GM12872 (cell line): Measurements from ENCODE around the gene CRTC3.

ENCODE experiments used
- CTCF ChIP-seq: IDR thresholded peaks from 3 replicates; pipeline ENCODE4 v1.5.1; 2011; ENCODE audit warnings: low read depth, mild to moderate bottlenecking, low read length, moderate library complexity; ENCODE audit not compliant: insufficient read depth

The CRTC3 gene

GRCh38 chr15:90489944-90490343 lies 39.8 kb upstream of the CRTC3 start:
- TF ChIP-seq CTCF: no peak

- no peak for TF ChIP-seq CTCF
Measured at GRCh38 chr15:90493647-90494046, 36.1 kb upstream of the CRTC3 start.

GRCh38 chr15:90495067-90495466 lies 34.7 kb upstream of the CRTC3 start:
- TF ChIP-seq CTCF: no peak

DNA sequence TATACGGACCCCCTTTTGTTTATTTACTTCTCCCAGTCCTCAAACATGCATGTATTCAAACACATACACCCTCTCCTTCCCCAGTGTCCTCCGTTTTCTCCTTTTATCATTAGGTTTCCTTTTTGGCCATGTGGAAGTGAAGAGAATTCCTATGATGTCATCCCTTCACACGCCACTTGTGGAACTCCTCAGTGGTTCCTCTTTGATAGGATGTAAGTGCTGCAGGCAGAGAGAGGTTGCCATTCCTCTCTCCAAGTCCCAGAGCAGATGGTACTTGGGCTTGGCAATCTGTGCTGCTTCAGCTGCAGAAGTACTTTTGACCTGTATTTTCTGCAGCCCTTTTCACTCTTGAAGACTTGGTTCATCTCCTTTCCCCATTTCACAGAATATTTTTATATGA lies 32.9 kb upstream of the CRTC3 start:
- no peak for TF ChIP-seq CTCF

DNA sequence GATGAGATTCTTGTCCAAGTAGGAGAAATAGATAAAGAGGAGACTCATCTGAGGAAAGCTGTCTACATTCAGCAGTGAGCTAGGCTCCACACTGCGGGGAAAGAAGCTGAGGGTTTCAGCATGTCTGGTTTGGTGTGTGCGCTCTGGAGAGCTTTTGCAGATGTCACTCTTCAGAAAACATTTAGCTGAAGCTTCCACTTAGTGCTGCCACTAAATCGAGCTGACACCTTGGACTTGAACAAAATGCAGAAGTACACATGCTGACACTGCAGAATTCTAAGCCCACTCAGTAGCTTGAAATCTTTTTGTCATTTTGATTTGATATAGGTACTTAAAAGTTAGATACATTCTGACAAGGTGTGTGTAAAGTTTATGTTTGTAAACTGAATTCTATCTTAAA lies 32.3 kb upstream of the CRTC3 start:
- TF ChIP-seq CTCF: no peak

DNA sequence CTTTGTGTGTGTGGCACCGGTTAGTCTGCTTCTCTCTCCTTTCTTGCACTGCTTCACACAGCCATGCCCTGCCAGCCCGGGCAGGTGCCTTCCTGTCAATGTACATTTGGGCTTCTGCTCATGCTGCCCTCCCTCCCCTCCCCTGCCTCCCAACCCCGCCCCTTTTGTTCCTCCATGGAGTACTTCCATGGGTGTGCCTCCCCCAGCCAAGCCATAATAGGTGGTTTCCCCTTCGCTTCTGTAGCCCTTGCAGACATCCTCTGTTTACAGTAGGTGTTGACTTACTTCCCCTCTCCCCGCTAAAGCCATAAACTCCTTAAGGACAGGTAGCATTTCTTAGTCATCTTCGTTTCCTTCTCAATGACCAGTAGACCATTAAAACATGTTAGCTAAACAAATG lies 31.8 kb upstream of the CRTC3 start:
- TF ChIP-seq CTCF: no peak

GRCh38 chr15:90500171-90500570 lies 29.6 kb upstream of the CRTC3 start:
- no peak for TF ChIP-seq CTCF

- TF ChIP-seq CTCF: no peak
Measured at GRCh38 chr15:90501898-90502297, 27.8 kb upstream of the CRTC3 start.
